H1 (cell line): ENCODE data around the gene CYP4V2. TPM values are rescaled to one million over a fixed set of nuclear protein-coding genes. Genes with fewer than 3 reads are reported as not detected.

Source experiments
- POU5F1 ChIP-seq: IDR thresholded peaks from 2 replicates; pipeline ENCODE4 v1.6.1; 2011; ENCODE audit warnings: low read depth, mild to moderate bottlenecking, low read length, moderate library complexity
- SIX5 ChIP-seq: IDR thresholded peaks from 2 replicates; pipeline ENCODE4 v1.6.1; 2011; ENCODE audit warnings: mild to moderate bottlenecking, low read depth, low read length
- polyA plus RNA-seq, 7 experiments: library from polyadenylated mRNA; depleted of rRNA in 3 of 7; stranded (reverse) in 5 of 7; unstranded in 2 of 7; fragments of >200 nt in 5 of 7; fragments of 200-250 nt in 2 of 7; gene quantifications; 1 replicate in 5 of 7; 2 replicates in 1 of 7; 4 replicates in 1 of 7; pipeline versions ENCODE4 v1.2.1 to v1.2.3, GENCODE V29; 2011 to 2013; ENCODE audit warnings: missing spikeins in 2 of 7, mixed read lengths in 2 of 7
- total RNA-seq: library from RNA; stranded (reverse); fragmentation: NEBNext Ultra II Directional; extraction: Animal tissue kit (Norgen Biotek cat#: 25700); gene quantifications from 2 replicates; pipeline ENCODE4 v1.2.1, GENCODE V29; 2021
- TF ChIP-seq, protein P1 (sequence below): IDR thresholded peaks from 2 replicates; pipeline ENCODE4 v1.6.1; 2011; ENCODE audit warnings: low read length, improper control_type of control experiment

Gene CYP4V2
- total and polyA plus RNA-seq, 2 of the 8 experiments (the other 6 are each of a cell fraction or from before 2014, with no cell fraction given) = 0.65 to 1.0 TPM

DNA sequence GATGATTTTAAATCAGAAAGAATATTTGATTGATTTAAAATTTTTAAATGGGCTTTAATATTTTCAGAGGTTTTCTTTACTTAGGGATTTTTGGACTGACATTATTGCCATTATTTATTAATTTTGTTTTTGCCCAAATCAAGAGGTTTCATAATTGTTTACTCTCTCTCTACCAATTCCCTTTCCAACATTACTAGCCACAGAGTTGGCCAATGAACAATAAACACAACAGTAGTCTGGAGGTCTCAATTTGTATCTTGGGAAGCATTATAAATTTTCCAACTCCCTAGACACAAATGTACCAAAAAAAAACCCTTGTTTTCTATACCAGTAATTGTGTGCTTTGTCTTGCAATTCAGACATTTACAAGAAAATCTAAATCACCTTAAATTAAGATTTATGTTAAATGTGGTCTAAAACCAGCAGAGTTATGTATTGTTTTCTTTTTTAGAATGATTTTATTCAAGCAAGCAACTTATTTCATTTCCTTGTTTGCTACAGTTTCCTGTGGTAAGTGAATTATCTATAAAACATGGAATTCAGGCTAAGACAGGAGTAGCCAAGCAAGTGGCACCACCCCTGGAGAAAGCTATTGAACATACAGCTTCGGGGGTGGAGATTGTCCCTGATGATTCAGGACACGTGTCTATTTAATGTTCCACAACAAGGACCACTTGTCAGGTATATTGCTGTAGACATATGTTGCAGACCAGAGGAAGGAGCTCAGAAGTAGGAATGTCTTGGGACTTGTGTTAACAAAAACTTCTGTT, 36.6 kb downstream of the CYP4V2 start (continued):
- TF ChIP-seq SIX5 = no peak
- TF ChIP-seq, protein P1, sequence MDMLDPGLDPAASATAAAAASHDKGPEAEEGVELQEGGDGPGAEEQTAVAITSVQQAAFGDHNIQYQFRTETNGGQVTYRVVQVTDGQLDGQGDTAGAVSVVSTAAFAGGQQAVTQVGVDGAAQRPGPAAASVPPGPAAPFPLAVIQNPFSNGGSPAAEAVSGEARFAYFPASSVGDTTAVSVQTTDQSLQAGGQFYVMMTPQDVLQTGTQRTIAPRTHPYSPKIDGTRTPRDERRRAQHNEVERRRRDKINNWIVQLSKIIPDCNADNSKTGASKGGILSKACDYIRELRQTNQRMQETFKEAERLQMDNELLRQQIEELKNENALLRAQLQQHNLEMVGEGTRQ = no peak
- no peak for TF ChIP-seq POU5F1
